ENCODE results near the gene MAP1LC3B2.

Gene MAP1LC3B2

GRCh38 chr12:116538076-116538591 lies 21.0 kb upstream of the MAP1LC3B2 start:
- DNase-seq: no peak

GRCh38 chr12:116538682-116539305 lies 20.4 kb upstream of the MAP1LC3B2 start:
- DNase-seq: no peak

- DNase-seq: no peak
Observed at GRCh38 chr12:116539361-116539771, 19.8 kb upstream of the MAP1LC3B2 start.

- DNase-seq: no peak
Observed at GRCh38 chr12:116539905-116540482, 19.2 kb upstream of the MAP1LC3B2 start.

- DNase-seq: no peak
Observed at GRCh38 chr12:116540622-116541152, 18.5 kb upstream of the MAP1LC3B2 start.

- DNase-seq: no peak
Observed at GRCh38 chr12:116541547-116542344, 17.4 kb upstream of the MAP1LC3B2 start.

GRCh38 chr12:116542345-116542956 lies 16.7 kb upstream of the MAP1LC3B2 start:
- DNase-seq: no peak

- DNase-seq: no peak
Observed at GRCh38 chr12:116544656-116545055, 14.5 kb upstream of the MAP1LC3B2 start.

GRCh38 chr12:116545144-116545543 lies 14.0 kb upstream of the MAP1LC3B2 start:
- no peak for DNase-seq

GRCh38 chr12:116545936-116546335 lies 13.2 kb upstream of the MAP1LC3B2 start:
- DNase-seq: no peak

GRCh38 chr12:116547955-116548501 lies 11.2 kb upstream of the MAP1LC3B2 start:
- DNase-seq: no peak

- no peak for DNase-seq
Observed at GRCh38 chr12:116549993-116550392, 9.2 kb upstream of the MAP1LC3B2 start.

GRCh38 chr12:116551151-116551550 lies 8.0 kb upstream of the MAP1LC3B2 start:
- no peak for DNase-seq

GRCh38 chr12:116551619-116551951 lies 7.6 kb upstream of the MAP1LC3B2 start:
- DNase-seq: no peak

- DNase-seq: no peak
Observed at GRCh38 chr12:116551952-116552772, 7.0 kb upstream of the MAP1LC3B2 start.

- DNase-seq: no peak
Observed at GRCh38 chr12:116552773-116553373, 6.3 kb upstream of the MAP1LC3B2 start.

- DNase-seq: no peak
Observed at GRCh38 chr12:116556356-116556952, 2.7 kb upstream of the MAP1LC3B2 start.

GRCh38 chr12:116556964-116557698 lies 2.0 kb upstream of the MAP1LC3B2 start:
- DNase-seq: no peak

GRCh38 chr12:116558280-116559161 lies 660 bp upstream of the MAP1LC3B2 start:
- no peak for DNase-seq

Data from activated T-cell treated with anti-CD3 and anti-CD28 coated beads, Interleukin-2, amount 50 U/mL, for 48 hours (primary cell).